HepG2 (cell line): Measurements from ENCODE around the gene SIGLEC6. TPM values are rescaled to one million over a fixed set of nuclear protein-coding genes. Genes with fewer than 3 reads are reported as not detected.
A peak's percentile ranks its signal among the peaks of the same experiment; 100 is the strongest.

ENCODE experiments used
- ATAC-seq: fragments of 200-7000 bp; cut with Tn5 transposase; 3 replicates; pipeline ENCODE4 v1.9.1; 2020; ENCODE audit warnings: mild to moderate bottlenecking, moderate library complexity
- BruUV-seq: library from RNA; stranded (reverse); fragments of 400-500 nt; replicated peaks from 2 replicates; lab custom pipeline; 2021; lab: Mats Ljungman, UMichigan
- CTCF ChIA-PET: fragments of 300-600 bp; formaldehyde crosslinking; extraction: SDS; loops from one replicate; lab custom pipeline; 2021; ENCODE audit warnings: low total read pairs, inconsistent platforms, low intra/inter-chr PET ratio; lab: Yijun Ruan, JAX
- POLR2A ChIA-PET: fragments of 350-600 bp; sonication (Branson Sonifier 250); formaldehyde crosslinking; loops from one replicate; lab custom pipeline; 2020; ENCODE audit warnings: antibody characterized with exemption, inconsistent platforms; lab: Yijun Ruan, JAX
- DNase-seq: peaks from one replicate; pipeline ENCODE4 v3.0.0-alpha.2; 2015; ENCODE audit warnings: low spot score
- FAIRE-seq: peaks from 3 replicates; lab custom pipeline; 2011; peaks lifted over from hg19 to GRCh38; lab: Jason Lieb, UNC
- H2AFZ ChIP-seq: one replicate; pipeline ENCODE4 v1.6.1; 2011; ENCODE audit warnings: low read length, inconsistent platforms
- H3K27ac ChIP-seq: fragments of 300-600 bp; 3 replicates; pipeline ENCODE4 v1.8.0; 2011; ENCODE audit warnings: mixed run types, mild to moderate bottlenecking, mixed read lengths, low read length, inconsistent platforms; ENCODE audit not compliant: insufficient read depth; ENCODE audit errors: extremely low read length
- H3K27me3 ChIP-seq, 2 experiments: fragments of 200-600 bp in 1 of 2; 2 replicates in 1 of 2; 3 replicates in 1 of 2; pipeline versions ENCODE4 v1.6.0 to v1.8.0; 2011; ENCODE audit warnings: low read length in 2 of 2, mild to moderate bottlenecking in 2 of 2, moderate library complexity in 2 of 2, inconsistent platforms in 1 of 2; ENCODE audit not compliant: insufficient read depth in 2 of 2, control insufficient read depth in 1 of 2
- H3K36me3 ChIP-seq, 2 experiments: fragments of 200-600 bp in 1 of 2; replicated peaks in 1 of 2; 2 replicates in 1 of 2; 3 replicates in 1 of 2; pipeline versions ENCODE4 v1.5.1 to v1.8.0; 2011; ENCODE audit warnings: low read length in 2 of 2, inconsistent platforms in 1 of 2; ENCODE audit not compliant: insufficient read depth in 2 of 2, control insufficient read depth in 1 of 2
- H3K4me1 ChIP-seq: 2 replicates; pipeline ENCODE4 v1.5.1; 2012; ENCODE audit warnings: low read length, inconsistent platforms; ENCODE audit not compliant: insufficient read depth
- H3K4me2 ChIP-seq: 2 replicates; pipeline ENCODE4 v1.6.0; 2011; ENCODE audit warnings: low read depth, low read length, inconsistent platforms
- H3K4me3 ChIP-seq, 3 experiments: fragments of 200-600 bp in 1 of 3; sonication (generic), shearing (Covaris generic) in 1 of 3; replicated peaks in 1 of 3; 2 replicates each; pipeline ENCODE4 v1.5.1; 2011 to 2016; ENCODE audit warnings: low read length in 3 of 3, inconsistent platforms in 2 of 3, low read depth in 2 of 3, mild to moderate bottlenecking in 2 of 3, control low read depth in 1 of 3, mixed read lengths in 1 of 3; ENCODE audit not compliant: insufficient read depth in 1 of 3
- H3K79me2 ChIP-seq: one replicate; pipeline ENCODE4 v1.6.1; 2011; ENCODE audit warnings: low read length, inconsistent platforms; ENCODE audit not compliant: insufficient read depth
- H3K9ac ChIP-seq: 2 replicates; pipeline ENCODE4 v1.6.0; 2011; ENCODE audit warnings: mild to moderate bottlenecking, low read depth, low read length, inconsistent platforms; ENCODE audit not compliant: insufficient read depth
- H3K9me3 ChIP-seq: 2 replicates; pipeline ENCODE4 v1.5.1; 2012; ENCODE audit warnings: mild to moderate bottlenecking, low read length
- H4K20me1 ChIP-seq: 2 replicates; pipeline ENCODE4 v1.6.0; 2011; ENCODE audit warnings: inconsistent platforms, mild to moderate bottlenecking, low read length, moderate library complexity; ENCODE audit not compliant: insufficient read depth
- AGO1 ChIP-seq: fragments of 200-400 bp; formaldehyde crosslinking; IDR thresholded peaks from 2 replicates; pipeline ENCODE4 v1.6.1; 2017; ENCODE audit warnings: mild to moderate bottlenecking, low read depth, low read length, moderate library complexity; ENCODE audit not compliant: poor library complexity, severe bottlenecking
- CENPBD1 ChIP-seq: sonication (generic); formaldehyde crosslinking; IDR thresholded peaks from 2 replicates; pipeline ENCODE4 v1.8.0; 2022; ENCODE audit warnings: missing genetic modification reagents, low read depth, mild to moderate bottlenecking, borderline replicate concordance
- CTCF ChIP-seq: sonication (generic); formaldehyde crosslinking; IDR thresholded peaks from 2 replicates; pipeline ENCODE4 v1.5.0; 2020; ENCODE audit warnings: mild to moderate bottlenecking, missing genetic modification reagents, moderate library complexity
- MIER2 ChIP-seq: IDR thresholded peaks from 2 replicates; pipeline ENCODE4 v1.6.1; 2016; ENCODE audit warnings: missing biosample characterization, missing genetic modification reagents
- NCOA2 ChIP-seq: sonication (generic); formaldehyde crosslinking; IDR thresholded peaks from 2 replicates; pipeline ENCODE4 v1.8.0; 2022; ENCODE audit warnings: inconsistent platforms
- NR1H2 ChIP-seq: sonication (generic); formaldehyde crosslinking; IDR thresholded peaks from 2 replicates; pipeline ENCODE4 v1.8.1; 2022; ENCODE audit warnings: low read depth, missing genetic modification reagents, borderline replicate concordance
- SMC3 ChIP-seq: IDR thresholded peaks from 2 replicates; pipeline ENCODE4 v1.6.1; 2011; ENCODE audit warnings: low read length, improper control_type of control experiment
- SSRP1 ChIP-seq: IDR thresholded peaks from 2 replicates; pipeline ENCODE4 v1.6.1; 2016; ENCODE audit warnings: control low read depth
- STAG1 ChIP-seq: sonication (generic); formaldehyde crosslinking; IDR thresholded peaks from 2 replicates; pipeline ENCODE4 v1.4.0; 2020; ENCODE audit warnings: missing genetic modification reagents
- TEAD3 ChIP-seq: optimal IDR thresholded peaks from 2 replicates; pipeline ENCODE3; 2016; ENCODE audit warnings: borderline replicate concordance
- THYN1 ChIP-seq: sonication (generic); formaldehyde crosslinking; IDR thresholded peaks from 2 replicates; pipeline ENCODE4 v1.8.1; 2023; ENCODE audit warnings: low read depth, mild to moderate bottlenecking, moderate library complexity, missing genetic modification reagents, borderline replicate concordance
- ZBTB3 ChIP-seq: sonication (generic); formaldehyde crosslinking; IDR thresholded peaks from 2 replicates; pipeline ENCODE4 v1.4.0; 2020; ENCODE audit warnings: low read depth, mild to moderate bottlenecking, moderate library complexity, missing genetic modification reagents, borderline replicate concordance
- ZNF264 ChIP-seq: sonication (generic); formaldehyde crosslinking; IDR thresholded peaks from 2 replicates; pipeline ENCODE4 v1.4.0; 2020; ENCODE audit warnings: missing genetic modification reagents
- ZNF724P ChIP-seq: sonication (generic); formaldehyde crosslinking; IDR thresholded peaks from 2 replicates; pipeline ENCODE4 v1.8.0; 2022; ENCODE audit warnings: missing genetic modification reagents, borderline replicate concordance
- WGBS: methylation state at CpG from one replicate; pipeline ENCODE4 v1.1.6; 2017; ENCODE audit warnings: low lambda C conversion rate; 5-methylcytosine and 5-hydroxymethylcytosine counted together
- in situ Hi-C: cut with HindIII; loops from 2 replicates; pipeline ENCODE4 v1.10.0; 2017; ENCODE audit warnings: low pct_unique_long_range_greater_than_20kb; ENCODE audit not compliant: extremely low pct_ligation_motif_present
- intact Hi-C: fragments of 100-400 bp; cut with micrococcal nuclease; formaldehyde crosslinking; loops from one replicate; pipeline ENCODE4 v1.10.0; 2022; ENCODE audit not compliant: unreplicated experiment
- polyA plus RNA-seq, 8 experiments: library from polyadenylated mRNA; depleted of rRNA in 3 of 8; stranded (reverse) in 7 of 8; unstranded in 1 of 8; fragments of >200 nt; fragmentation: Illumina TruSeq in 4 of 8; extraction: Trizol in 4 of 8; gene quantifications; 2 replicates each; pipeline versions ENCODE4 v1.2.1 to v1.2.3, GENCODE V29; 2011 to 2016; ENCODE audit warnings: low read depth in 4 of 8, missing spikeins in 1 of 8, mixed read lengths in 1 of 8; ENCODE audit not compliant: insufficient read depth in 1 of 8
- total RNA-seq, 5 experiments: library from RNA; depleted of rRNA; stranded (reverse); fragments of >200 nt; fragmentation: Illumina TruSeq; extraction: Trizol; gene quantifications; 2 replicates each; pipeline ENCODE4 v1.2.3, GENCODE V29; 2016; ENCODE audit warnings: low read depth in 1 of 5

Gene SIGLEC6
- total and polyA plus RNA-seq, 2 of the 13 experiments (the other 11 are each of a cell fraction or from before 2014, with no cell fraction given) = not detected

- Histone ChIP-seq H3K27ac (no peak overlapping the region), H3K4me2 (no peak overlapping the region), H4K20me1 (no peaks in the 10 kb centered on the region), H3K36me3 (no peaks in the 10 kb centered on the region)
- CTCF ChIA-PET = no interaction called here
- TF ChIP-seq ZNF724P (CRISPR knock-in tag) (no peak), ZNF264 (CRISPR knock-in tag) (no peak)
- TF ChIP-seq, all 625 proteins: peak for 0
- Histone ChIP-seq H3K27me3 (no peaks in the 10 kb centered on the region), H3K4me1 (no peaks in the 10 kb centered on the region), H3K4me3 (no peak overlapping the region), H2AFZ (no peak overlapping the region), H3K9me3 (no peaks in the 10 kb centered on the region), H3K79me2 (no peaks in the 10 kb centered on the region), H3K9ac (no peak overlapping the region)
- ATAC-seq (no peak), FAIRE-seq (no peak), DNase-seq (no peak)
- intact Hi-C loops (loop anchor here (2.0 kb wide), 1 partner anchor 40 kb away; no protein-coding TSS in a partner anchor), in situ Hi-C loops (no loop called here)
- POLR2A ChIA-PET = no interaction called here
- WGBS = 2% methylated on average over 2 of the region's 2 CpGs
- no TSS peak for BruUV-seq
These were observed 10.7 kb downstream of the SIGLEC6 start for GRCh38 chr19:51520728-51521127.

GRCh38 chr19:51514866-51515481, 16.5 kb downstream of the SIGLEC6 start:
- Histone ChIP-seq H4K20me1 (no peaks in the 10 kb centered on the region), H3K79me2 (no peaks in the 10 kb centered on the region), H3K4me3 (no peak overlapping the region), H3K36me3 (no peaks in the 10 kb centered on the region), H3K27ac (no peak overlapping the region), H2AFZ (no peak overlapping the region), H3K9ac (no peak overlapping the region), H3K27me3 (no peaks in the 10 kb centered on the region), H3K4me1 (no peaks in the 10 kb centered on the region), H3K4me2 (no peak overlapping the region), H3K9me3 (no peaks in the 10 kb centered on the region)
- DNase-seq (peak; percentile 46), FAIRE-seq (peak; percentile 85), ATAC-seq (peak; percentile 47)
- POLR2A ChIA-PET = no interaction called here
- CTCF ChIA-PET = interaction anchor here (0.7 to 4.1 kb wide), 3 partner anchors 41 to 217 kb away, joined by 3 to 51 read pairs (median 8); no protein-coding TSS in a partner anchor
- 12% methylated on average over 3 of the region's 3 CpGs for WGBS
- in situ Hi-C loops (no loop called here), intact Hi-C loops (loop anchor here (1.0 kb wide), 1 partner anchor 42 kb away; no protein-coding TSS in a partner anchor)
- no TSS peak for BruUV-seq
- TF ChIP-seq STAG1 = peak; percentile 57
- no peak for TF ChIP-seq THYN1 (CRISPR knock-in tag)
- no peak for TF ChIP-seq ZBTB3 (CRISPR knock-in tag)
- peak; percentile 81; the same call in 1 of the 2 replicates for TF ChIP-seq MIER2
- TF ChIP-seq NR1H2 = no peak
- TF ChIP-seq AGO1 = no peak
- peak; percentile 76 for TF ChIP-seq CTCF (CRISPR knock-in tag)
- peak; percentile 28 for TF ChIP-seq TEAD3 (CRISPR knock-in tag)
- TF ChIP-seq SMC3 = peak; percentile 73
- TF ChIP-seq CENPBD1 (CRISPR knock-in tag) = no peak
- TF ChIP-seq NCOA2 (CRISPR knock-in tag) = no peak
- no peak for TF ChIP-seq SSRP1 (CRISPR knock-in tag)
